Activated CD4-positive, alpha-beta T cell treated with anti-CD3 and anti-CD28 coated beads, Interleukin-2, Interleukin-4, amounts not matched to agents 100 ng/mL and 50 ng/mL, durations not matched to agents 16 hours and 8 hours (primary cell): Measurements from ENCODE around the gene SNPH.

Experiments
- DNase-seq: peaks from one replicate; pipeline ENCODE4 v3.0.0-alpha.2; 2020; ENCODE audit warnings: low spot score

The SNPH gene

DNA sequence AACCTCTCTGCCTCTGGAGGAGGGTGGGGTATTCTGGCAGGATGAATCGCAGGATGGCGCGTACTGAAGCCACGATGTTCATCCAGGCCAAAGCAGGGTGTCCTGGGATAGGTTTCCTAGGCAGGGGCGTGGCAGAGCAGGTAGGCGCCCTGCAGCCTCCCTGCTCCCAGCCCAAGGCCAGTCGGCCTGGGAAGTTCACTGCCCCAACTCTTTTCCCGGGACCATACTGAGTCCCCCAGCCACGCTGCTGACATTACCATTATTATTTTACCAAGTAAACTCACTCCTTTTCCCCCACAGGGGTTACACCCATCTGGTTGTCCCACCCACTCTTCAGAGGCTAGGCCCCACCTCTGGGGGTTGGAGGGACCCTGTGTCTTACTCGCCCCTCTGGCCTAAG lies 41.1 kb downstream of the SNPH start:
- DNase-seq, result no peak

DNA sequence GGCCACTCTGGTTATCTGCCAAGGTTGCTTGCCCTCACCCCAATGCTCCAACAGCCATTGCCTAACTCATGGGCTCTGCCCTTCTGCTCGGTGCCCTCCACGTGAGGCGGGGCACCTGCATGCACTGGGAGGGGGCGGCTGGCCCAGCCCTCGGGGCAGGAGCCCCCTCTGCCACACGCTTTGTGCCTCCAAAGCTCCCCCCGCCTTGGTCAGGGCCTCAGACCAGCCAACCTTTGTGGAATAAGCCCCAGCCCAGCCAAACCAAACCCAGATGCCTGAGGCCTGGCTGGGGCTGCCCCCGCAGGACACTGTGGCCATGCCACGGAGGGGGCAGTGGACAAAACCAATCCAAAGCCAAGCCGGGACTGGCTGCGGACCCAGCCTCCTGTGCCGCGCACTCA lies 41.5 kb downstream of the SNPH start:
- DNase-seq, result no peak

DNA sequence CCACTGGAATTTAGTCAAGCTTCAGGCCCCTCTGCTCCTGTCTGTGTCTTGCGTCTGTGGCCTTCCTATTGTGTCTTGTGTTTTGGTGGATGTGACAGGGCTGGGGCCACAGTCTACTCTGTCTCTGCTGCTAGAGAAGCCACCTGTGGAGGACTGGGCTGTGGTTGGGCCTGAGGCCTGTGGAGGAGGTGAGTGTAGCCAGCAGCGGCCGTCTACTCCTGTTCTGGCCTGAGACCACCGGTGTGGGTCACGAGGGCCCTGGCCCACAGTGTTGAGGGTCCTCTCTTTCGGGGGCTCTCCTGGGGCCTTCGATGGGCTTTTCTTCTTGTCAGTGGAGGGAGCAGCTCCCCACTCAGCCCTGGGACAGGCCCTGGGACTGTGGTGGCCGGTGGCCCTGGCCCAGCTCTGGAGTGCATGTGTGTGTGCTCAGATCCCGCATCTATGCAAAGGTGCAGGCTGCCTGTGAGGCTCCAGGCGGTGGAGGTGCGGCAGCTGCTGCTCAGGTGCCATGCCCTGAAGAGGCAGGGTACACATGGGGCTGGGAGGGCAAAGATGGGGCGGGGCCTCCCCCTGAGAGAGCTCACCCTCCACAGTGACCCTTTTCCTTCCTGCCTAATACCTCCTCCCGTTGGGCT lies 42.1 kb downstream of the SNPH start:
- no peak for DNase-seq

DNA sequence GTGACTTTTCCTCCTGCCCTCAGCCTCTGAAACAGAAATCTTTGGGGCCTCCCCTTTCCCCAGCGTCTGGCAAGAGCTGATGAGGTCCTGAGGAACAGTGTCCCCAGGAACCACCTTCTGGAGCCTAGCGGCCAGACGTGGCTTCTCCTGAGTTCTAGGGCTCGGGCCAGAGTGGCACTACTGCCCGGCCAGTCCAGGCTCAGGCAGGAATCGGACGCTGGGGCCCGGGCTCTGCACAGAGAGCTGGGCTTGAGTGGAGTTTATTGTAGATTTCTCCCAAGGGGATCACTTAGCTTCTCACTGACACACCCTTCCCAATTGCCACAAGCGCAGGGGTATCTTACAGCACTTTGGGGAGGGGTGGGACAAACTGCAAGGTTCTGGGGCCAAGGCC lies 42.6 kb downstream of the SNPH start:
- no peak for DNase-seq

DNA sequence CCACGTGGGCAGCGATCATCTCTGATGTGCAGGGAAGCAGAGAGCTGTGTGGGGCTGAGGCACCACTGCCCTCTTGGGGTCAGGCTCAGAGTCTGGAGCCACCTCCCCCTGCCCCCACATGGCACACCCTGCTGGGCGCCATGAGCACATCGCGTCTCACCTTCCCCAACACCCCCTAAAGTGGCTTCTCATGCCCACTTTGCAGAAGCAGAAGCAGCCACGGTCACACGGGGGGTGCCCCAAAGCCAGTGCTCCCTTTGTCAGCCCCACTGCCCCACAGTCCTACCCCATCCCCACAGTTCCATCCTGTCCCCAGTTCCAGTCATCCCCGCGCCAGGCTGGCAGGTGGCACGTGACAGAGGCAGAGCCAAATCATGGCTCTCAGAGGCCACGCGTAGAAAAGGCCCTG lies 43.3 kb downstream of the SNPH start:
- DNase-seq, result no peak

DNA sequence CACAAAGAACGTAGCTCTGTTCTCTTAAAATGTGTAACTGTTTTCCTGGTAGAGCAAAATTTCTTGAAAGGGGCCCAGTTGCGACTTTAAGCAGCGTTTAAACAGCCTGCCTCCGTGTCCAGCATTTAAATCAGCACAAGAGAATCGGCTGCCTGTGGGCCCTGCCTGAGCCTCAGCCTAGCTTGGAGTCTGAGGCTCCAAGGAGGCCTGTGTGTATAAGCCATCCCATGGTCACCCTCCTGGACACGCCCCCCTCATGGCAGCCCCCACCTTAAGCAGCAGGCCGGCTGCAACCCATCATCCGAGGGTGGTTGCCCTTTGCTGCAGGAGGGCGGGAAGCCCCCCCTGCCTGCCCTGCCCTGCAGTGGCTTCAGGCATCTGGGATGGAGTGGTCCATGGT lies 44.0 kb downstream of the SNPH start:
- no peak for DNase-seq

DNA sequence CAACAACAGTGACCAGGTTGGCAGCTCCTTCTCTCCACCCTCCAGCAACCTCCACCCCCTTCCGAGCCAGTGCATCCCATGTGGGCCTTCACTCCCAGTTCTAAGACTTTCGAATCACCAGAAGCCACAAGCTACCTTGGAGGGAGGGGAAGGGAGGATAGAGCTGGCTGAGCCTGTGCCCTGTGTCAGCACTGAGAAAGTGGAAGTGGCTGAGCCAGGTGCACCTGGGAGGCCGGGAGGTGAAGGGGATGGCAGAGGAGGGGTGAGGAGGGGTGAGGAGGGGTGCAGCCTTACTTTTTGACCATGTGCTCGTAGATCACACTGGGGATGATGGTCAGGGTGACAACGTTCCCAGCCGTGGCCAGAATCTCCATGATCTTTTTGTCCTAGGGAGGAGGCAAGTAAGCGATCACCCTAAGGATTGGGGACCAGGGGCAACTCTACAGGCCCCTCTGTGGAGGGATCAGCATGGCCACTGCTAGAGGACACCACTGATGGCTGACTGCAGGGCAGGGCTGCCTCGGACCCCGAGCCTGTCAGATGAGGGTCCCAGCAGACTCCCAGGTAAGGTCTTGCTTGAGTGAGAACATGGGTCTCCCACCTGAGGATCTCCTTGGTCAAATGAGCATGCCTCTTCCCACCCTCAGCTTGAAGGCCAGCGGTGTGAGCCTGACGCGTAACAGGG lies 44.6 kb downstream of the SNPH start:
- DNase-seq, result no peak

DNA sequence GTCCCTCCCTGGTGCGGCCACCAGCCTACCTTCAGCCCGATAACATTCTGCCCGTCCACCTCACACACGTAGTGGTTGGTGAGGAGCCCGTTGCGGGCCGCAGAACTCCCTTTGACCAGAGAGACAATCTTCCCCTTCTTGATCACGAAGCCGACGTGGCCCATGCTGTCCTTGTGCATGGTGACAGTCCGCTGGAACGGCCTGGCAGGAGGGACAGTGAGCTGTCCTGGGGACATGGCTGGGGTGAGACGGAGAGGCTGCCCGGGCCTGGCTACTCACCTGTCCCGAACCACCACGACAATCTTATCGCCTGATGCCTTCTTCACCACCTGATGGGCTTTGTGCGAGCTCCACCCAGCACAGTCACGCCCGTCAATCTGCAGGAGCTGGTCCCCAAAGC lies 46.2 kb downstream of the SNPH start:
- no peak for DNase-seq

DNA sequence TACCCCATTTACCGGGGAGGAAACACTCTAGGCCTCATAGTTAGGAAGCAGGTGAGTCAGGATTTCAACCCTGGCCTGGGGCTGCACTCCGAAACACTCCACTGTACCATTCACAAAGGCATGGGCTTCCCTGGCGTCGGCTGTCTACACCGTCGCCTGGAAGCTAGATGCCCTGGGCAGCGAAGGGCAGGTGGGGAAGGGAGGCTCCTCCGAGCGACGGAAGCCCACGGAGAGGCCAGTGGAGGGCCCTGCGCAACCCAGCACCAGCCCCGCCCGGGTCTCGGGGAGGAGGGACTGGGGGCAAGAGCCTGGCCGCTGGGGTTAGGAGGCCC lies 46.8 kb downstream of the SNPH start:
- DNase-seq, result no peak

DNA sequence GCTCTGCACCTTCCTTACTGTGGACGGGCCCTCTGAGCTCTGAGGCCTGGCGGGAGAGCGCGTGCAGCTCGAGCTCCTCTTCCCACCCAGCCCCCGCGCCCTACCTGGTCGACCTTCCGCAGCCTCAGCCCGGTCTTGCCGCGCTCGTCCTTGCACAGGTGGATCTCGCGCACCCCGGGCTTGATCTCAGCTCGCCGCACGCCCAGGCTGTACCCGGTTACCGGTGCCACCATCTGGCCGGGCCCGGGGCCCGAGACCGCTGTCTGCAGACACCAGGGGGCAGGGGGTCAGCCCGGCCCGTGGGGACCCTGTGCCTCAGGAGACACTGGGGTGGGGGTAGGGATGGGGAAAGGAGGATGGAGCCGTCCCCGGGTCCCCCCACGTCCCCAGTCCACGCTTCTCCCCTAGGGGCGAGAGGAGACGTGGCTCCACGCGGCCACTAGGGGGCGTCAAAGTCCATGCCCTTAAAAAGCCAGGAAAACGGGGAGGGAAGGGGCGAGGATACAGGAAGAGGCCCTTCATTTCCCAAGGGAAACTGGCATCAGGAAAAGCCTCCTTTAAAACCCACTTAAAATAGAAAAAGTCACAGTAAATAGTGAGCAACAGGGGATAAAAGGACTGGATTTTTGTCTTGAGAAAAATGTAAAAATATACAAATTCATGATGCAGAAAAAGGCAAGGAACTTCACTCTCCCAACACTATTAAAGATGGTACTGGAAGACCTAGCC lies 47.3 kb downstream of the SNPH start:
- DNase-seq, result peak; percentile 61

DNA sequence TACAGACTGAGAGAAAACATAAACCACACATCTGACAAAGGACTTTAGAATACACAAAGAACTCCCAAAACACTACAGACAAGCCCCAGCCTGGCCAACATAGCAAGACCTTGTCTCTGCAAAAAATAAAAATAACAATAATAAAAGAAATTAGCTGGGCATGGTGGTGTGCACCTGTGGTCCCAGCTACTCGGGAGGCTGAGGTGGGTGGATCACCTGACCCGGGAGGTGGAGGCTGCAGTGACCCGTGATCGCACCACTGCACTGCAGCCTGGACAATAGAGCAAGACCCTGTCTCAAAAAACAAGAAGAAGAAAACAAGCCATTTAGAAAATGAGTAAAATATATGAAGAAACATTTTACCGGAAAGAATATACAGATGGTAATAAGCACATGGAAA lies 49.7 kb downstream of the SNPH start:
- DNase-seq, result no peak

DNA sequence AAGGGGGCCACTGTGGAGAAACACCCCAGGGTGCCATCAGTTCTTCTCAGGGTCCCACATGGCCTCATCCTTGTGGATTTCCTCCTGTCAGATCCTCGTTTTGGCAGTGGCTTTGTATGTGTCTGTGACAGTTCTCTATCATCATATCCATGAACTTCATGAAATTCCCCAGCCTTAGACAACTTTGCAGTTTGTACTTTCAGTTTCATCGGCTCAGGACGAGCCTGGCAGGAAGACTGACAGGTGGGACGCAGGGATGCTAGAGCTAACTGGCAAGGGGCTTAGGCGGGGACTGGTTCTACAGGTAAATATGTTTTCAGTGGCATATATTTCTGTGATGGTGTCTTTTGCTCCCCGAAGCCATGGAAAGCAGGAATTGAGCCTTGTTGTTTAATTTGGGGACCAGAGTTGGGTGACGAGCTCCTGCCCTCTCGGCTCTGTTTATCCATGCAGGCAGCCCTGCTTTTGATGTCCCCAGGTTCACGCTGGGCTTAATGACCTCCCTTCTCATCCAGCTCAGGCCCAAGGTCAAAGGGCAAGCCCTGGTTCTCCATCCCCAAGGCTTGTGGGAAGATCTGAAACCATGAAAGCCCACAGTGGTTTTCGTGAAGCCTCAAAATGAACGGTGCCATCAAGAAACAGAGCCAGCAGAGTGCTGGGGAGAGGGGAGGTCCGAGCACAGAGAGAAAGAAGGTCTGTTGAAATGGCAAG lies 51.6 kb downstream of the SNPH start:
- no peak for DNase-seq

DNA sequence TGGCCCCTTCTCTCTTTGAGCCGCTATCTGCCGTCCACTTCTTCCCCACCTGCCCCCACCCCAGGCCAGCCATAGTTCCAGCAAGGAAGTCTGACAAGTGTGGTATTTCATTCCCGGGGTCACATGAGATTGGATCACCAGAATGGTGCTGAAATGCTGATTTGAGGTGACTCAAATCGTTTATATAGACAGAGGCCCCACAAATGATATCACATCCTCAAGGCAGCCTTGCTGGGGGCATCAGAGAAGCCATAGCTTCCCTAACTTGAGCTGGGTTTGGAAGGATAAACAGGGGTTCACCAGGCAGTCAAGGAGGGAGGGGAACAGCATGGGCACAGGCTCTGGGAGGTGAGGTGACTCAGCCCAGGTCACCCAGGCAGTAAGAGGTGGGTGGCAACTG lies 53.0 kb downstream of the SNPH start:
- no peak for DNase-seq

DNA sequence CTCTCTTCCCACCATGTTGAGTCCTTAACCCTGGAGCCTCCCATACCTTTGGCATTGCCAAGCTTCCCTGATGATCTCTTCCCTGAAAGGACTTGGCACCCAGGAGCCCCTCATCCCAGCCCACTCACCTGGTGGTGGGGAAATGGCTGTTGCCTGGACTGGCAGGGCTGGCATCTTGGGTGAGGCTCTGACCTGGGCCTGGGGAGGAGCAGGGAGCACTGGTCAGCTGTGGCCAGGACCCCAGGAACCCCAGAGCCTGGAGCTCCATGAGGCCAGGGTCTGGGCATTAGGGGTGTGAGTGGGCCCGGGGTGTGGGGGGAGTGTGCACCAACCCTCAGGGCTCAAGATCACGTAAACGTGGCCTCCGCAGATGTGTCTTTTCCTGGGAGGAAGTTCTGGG lies 53.4 kb downstream of the SNPH start:
- no peak for DNase-seq

DNA sequence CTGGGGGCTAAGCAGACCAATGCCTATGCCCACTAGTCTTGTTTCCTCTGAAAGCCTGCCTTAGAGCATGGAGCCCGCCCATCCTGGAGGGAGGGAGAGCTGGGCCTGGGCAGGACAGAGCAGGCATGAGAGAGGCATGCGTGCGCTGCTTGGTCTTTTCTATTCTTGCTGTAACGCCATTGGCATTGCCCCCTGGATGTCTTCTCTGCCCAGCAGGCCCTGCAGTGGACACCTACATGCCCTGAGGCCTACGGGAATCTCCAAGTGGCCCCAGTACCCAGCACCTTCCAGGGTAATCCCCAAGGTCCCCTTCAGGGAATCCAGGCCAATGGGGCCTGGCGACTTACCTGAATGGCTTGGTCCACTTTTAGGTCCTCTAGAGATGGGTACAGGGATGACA lies 53.9 kb downstream of the SNPH start:
- no peak for DNase-seq

DNA sequence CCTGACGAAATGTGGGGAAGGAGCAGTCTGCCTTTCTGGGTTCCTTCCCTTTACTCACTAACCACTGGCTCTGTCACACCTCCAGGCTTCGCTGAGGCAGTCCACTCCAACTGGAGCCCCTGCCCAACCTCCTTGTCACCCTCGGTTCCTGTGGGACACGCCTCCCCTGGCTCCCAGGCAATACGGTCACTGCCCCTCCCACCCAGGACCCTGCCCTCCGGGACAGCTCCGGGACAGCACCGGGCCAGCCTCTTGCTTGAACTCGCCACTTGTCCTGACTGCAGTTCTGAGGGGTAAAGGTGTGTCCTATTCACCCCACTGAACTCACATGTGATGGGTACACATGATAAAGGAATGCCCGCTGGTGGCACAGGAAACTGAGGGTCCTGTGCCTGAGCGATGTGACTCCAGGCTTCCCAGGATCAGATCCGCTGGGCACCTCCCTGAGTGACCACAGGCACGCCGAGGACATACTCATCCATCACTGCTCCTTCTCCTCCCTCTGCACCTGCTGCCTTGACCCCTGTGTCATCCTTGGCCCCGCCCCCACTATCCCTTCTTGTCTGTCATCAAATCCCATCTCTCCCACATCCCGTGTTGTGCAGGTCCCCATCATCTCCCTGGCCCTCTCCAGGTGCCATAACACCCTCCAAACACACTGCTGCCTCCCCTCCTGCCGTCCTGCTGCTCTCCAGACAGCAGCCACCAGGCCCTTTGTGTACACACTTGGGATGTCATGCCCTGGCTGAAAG lies 55.0 kb downstream of the SNPH start:
- no peak for DNase-seq

DNA sequence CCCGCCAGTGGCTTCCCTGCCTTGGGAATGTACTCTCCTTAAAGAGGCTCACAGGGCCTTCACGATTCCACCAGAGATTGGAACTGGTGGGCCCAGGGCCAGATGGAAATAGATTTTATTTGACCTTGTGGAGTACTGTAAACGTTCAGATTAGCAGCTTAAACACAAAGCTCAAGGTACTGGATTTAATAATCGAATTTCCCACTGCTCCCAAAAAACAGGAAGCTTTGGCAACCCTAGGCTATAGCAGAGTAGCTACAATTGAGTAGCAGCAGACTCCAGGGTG lies 55.5 kb downstream of the SNPH start:
- DNase-seq, result no peak

DNA sequence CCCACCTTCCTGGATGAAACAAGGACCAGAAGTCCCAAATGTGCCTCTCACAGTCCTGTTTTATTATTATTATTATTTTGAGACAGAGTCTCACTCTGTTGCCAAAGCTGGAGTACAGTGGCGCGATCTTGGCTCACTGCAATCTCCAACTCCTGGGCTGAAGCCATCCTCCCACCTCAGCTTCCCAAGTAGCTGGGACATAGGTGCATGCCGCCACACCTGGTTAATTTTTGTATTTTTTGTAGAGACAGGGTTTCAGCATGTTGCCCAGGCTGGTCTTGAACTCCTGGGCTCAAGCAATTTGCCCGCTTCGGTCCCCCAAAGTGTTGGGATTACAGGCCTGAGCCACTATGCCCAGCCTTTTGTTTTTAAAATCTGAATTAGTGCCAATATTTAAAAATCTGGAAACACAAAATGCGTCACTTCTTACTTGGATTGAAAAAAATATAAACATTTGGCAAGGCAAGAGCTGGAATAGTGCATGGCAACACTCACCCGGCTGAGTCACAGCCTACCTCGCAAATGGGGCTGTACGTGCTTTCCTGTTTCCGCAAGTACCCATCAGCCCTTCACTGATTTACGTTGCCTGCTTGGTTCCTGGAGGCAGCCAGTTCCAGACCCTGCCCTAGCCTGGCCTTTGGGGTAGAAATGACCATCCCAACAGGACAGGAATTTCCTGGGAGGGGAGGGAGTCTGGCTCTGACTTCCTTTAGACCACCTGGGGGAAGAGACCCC lies 56.6 kb downstream of the SNPH start:
- no peak for DNase-seq

DNA sequence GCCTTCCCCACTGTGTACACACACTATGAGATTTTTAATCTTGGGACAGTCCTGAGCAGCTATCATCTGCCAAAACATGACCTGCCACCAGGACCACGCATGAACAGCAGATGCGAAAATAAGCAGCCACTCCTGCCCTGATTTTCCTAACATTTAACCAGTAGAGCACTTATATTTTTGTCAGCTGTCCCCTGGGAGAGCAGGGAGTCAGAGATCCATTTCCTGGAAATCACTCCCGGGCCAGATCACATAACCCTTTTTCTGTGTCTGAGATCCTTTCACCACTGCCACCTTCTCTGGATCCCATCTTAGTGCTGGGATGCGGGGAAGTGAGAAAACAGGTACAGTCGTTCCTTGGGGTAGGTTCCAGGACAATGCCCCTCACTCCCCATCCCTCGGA lies 57.2 kb downstream of the SNPH start:
- no peak for DNase-seq

DNA sequence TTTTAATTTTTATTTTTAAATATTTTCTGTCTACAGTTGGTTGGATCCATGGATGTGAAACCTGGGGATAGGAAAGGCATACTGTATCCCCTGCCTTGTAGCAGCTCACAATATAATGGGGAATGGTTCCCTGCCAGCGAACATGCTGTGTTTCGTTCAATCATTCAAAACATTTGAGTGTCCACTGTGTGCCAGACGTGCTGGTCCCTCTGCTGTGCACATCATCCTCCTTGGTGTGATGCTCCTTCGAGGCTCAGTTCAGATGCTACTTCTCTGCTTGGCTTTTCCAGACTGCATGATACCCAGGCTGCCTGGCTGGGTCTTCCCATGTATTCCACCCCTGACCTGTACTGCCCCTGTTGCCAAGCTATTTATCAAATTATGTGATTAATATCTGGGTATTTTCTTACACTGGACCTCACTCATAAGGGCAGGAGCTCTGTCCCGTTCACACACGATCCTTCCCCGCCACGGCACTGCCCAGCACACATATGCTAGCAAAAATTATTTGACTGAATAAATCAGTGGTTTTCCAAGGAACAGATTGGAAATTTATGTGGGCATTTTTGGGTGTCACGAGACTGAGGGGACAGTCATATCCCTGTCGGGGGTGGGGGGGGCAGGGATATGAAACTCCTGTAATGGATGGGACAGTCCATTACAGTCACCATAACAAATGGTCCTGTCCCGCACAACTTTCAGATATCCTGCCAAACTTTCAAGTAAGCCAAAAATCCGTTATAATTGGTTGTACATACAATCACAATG lies 57.9 kb downstream of the SNPH start:
- DNase-seq, result no peak

DNA sequence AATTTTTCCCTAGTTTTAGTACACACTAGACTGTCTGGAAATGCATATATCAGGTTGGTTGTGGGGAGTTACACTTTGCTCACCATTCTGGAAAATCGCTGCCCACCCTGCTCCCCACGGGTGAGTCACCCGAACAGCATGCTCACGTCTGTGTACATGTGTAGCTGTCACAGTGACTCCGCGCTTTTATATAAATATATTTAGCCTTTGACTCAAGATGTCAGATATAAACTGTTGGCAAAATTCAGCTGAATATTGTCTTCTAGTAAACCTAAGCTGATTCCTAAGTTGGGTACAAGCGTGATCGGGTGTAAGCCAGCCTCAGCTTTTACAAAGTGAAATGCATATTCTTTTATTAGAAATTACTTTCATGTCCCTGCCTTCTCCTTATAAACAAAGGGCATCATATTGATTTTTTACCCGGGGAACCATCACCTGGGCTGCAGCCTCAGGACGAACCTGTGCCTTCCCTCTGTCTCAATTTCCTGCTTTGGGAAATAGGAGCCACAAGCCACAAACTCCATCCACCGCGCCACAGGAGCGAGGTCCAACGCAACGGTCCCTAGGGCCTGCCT lies 58.6 kb downstream of the SNPH start:
- no peak for DNase-seq
